ENCODE results near the gene LPP. TPM values are rescaled to one million over a fixed set of nuclear protein-coding genes. Genes with fewer than 3 reads are reported as not detected.

The LPP gene
- total and polyA plus RNA-seq, 9 of the 15 experiments (the other 6 are each of a cell fraction or from before 2014, with no cell fraction given): 0.07 to 0.18 TPM; not detected in 7

DNA sequence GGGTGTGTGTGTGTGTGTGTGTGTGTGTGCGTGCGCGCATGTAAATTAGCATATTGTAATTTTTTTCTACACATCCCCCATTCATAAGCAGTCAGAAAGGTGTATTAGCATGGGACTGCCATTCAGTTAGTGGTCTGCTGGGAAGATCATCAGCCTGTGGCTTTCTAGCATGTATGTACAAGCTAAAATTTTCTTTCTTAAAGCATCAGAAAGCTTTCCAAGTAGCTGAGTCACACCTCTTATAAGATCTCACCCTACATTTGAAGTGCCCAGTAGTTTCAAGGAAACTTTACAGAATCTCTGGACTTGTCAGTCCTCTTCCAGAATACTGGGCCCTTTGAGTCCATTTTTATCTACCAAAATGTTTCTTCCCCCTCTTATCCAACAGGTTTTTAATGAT, 606.5 kb downstream of the LPP start:
- no peaks in the 10 kb centered on the region for H3K36me3 ChIP-seq (ENCODE audit: control insufficient read depth, insufficient read depth, low read length)
- no peak for TF ChIP-seq CBX8 (IDR thresholded peaks at IDR 0.05; ENCODE audit: borderline replicate concordance, extremely low read depth, low read depth, low read length, poor library complexity, severe bottlenecking)
- TF ChIP-seq TCF7 (IDR thresholded peaks at IDR 0.05; ENCODE audit: borderline replicate concordance): no peak
- TF ChIP-seq BRF1 (IDR thresholded peaks at IDR 0.05; ENCODE audit: borderline replicate concordance, extremely low read depth, insufficient read length): no peak
- no peaks in the 10 kb centered on the region for H3K4me1 ChIP-seq (replicated peaks in 1 of 2; ENCODE audit: control insufficient read depth in 2 of 2, insufficient read depth in 2 of 2, low read length in 2 of 2)
- no peak for FAIRE-seq
- no peak for ATAC-seq
- ChIA-PET POLR2A (no interaction called here), CTCF (ENCODE audit: low intra/inter-chr PET ratio) (no interaction called here)
- no peak overlapping the region for H2AFZ ChIP-seq (ENCODE audit: low read depth, low read length)
- H3K27ac ChIP-seq (ENCODE audit: extremely low read depth, low read depth, low read length): no peak overlapping the region
- WGBS (ENCODE audit: insufficient coverage, low coverage, missing lambda C conversion rate): no CpG with 5 or more reads among the region's 3 CpGs
- no peaks in the 10 kb centered on the region for H4K20me1 ChIP-seq (replicated peaks; ENCODE audit: control insufficient read depth, insufficient read depth, low read length)
- H3K9ac ChIP-seq (ENCODE audit: insufficient read depth in 1 of 2, low read depth in 2 of 2, low read length in 2 of 2): no peak overlapping the region
- in situ Hi-C loops (cut with MboI): no loop called here
- no peaks in the 10 kb centered on the region for H3K9me1 ChIP-seq (ENCODE audit: control insufficient read depth, insufficient read depth, low read length)
- H3K4me2 ChIP-seq (ENCODE audit: insufficient read depth, low read length): no peak overlapping the region
- intact Hi-C loops (cut with micrococcal nuclease): no loop called here
- no peaks in the 10 kb centered on the region for H3K27me3 ChIP-seq (ENCODE audit: control insufficient read depth in 2 of 2, insufficient read depth in 2 of 2, low read length in 2 of 2)
- no peaks in the 10 kb centered on the region for H3K79me2 ChIP-seq (ENCODE audit: control insufficient read depth, insufficient read depth, low read length)
- no peak overlapping the region for H3K4me3 ChIP-seq
- no peaks in the 10 kb centered on the region for H3K9me3 ChIP-seq (replicated peaks; ENCODE audit: control insufficient read depth, insufficient read depth, low read depth, low read length)
- no TSS peak for BruUV-seq (replicated peaks)
- no peak for DNase-seq (ENCODE audit: extremely low read depth in 1 of 4, low spot score in 3 of 4)

GRCh38 chr3:188761439-188761838, 607.5 kb downstream of the LPP start:
- Histone ChIP-seq H3K27ac (ENCODE audit: extremely low read depth, low read depth, low read length) (no peak overlapping the region), H3K9me3 (replicated peaks; ENCODE audit: control insufficient read depth, insufficient read depth, low read depth, low read length) (no peaks in the 10 kb centered on the region), H3K79me2 (ENCODE audit: control insufficient read depth, insufficient read depth, low read length) (no peaks in the 10 kb centered on the region), H2AFZ (ENCODE audit: low read depth, low read length) (no peak overlapping the region), H3K9ac (ENCODE audit: insufficient read depth in 1 of 2, low read depth in 2 of 2, low read length in 2 of 2) (no peak overlapping the region), H3K36me3 (ENCODE audit: control insufficient read depth, insufficient read depth, low read length) (no peaks in the 10 kb centered on the region), H3K4me3 (no peak overlapping the region), H3K4me1 (replicated peaks in 1 of 2; ENCODE audit: control insufficient read depth in 2 of 2, insufficient read depth in 2 of 2, low read length in 2 of 2) (no peaks in the 10 kb centered on the region), H3K9me1 (ENCODE audit: control insufficient read depth, insufficient read depth, low read length) (no peaks in the 10 kb centered on the region), H3K27me3 (ENCODE audit: control insufficient read depth in 2 of 2, insufficient read depth in 2 of 2, low read length in 2 of 2) (no peaks in the 10 kb centered on the region), H3K4me2 (ENCODE audit: insufficient read depth, low read length) (no peak overlapping the region), H4K20me1 (replicated peaks; ENCODE audit: control insufficient read depth, insufficient read depth, low read length) (no peaks in the 10 kb centered on the region)
- FAIRE-seq (no peak), ATAC-seq (no peak), DNase-seq (ENCODE audit: extremely low read depth in 1 of 4, low spot score in 3 of 4) (no peak)
- intact Hi-C loops (cut with micrococcal nuclease): no loop called here
- no TSS peak for BruUV-seq (replicated peaks)
- in situ Hi-C loops (cut with MboI): no loop called here
- CTCF ChIA-PET (ENCODE audit: low intra/inter-chr PET ratio): no interaction called here
- POLR2A ChIA-PET: no interaction called here
- 0% methylated on average over 6 of the region's 6 CpGs for WGBS (ENCODE audit: insufficient coverage, low coverage, missing lambda C conversion rate)
- TF ChIP-seq ZNF592 (IDR thresholded peaks at IDR 0.05) (no peak), FOXA1 (IDR thresholded peaks at IDR 0.05; ENCODE audit: borderline replicate concordance) (no peak), CBX2 (IDR thresholded peaks at IDR 0.05; ENCODE audit: insufficient read depth, low read length, poor library complexity, severe bottlenecking) (no peak)
- TF ChIP-seq, protein P1, sequence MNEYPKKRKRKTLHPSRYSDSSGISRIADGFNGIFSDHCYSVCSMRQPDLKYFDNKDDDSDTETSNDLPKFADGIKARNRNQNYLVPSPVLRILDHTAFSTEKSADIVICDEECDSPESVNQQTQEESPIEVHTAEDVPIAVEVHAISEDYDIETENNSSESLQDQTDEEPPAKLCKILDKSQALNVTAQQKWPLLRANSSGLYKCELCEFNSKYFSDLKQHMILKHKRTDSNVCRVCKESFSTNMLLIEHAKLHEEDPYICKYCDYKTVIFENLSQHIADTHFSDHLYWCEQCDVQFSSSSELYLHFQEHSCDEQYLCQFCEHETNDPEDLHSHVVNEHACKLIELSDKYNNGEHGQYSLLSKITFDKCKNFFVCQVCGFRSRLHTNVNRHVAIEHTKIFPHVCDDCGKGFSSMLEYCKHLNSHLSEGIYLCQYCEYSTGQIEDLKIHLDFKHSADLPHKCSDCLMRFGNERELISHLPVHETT (CRISPR knock-in tag; conservative IDR thresholded peaks at IDR 0.05 in 1 of 2, IDR thresholded peaks at IDR 0.05 in 1 of 2): no peak

Measured in K562 (cell line).